ENCODE data around the gene GSTM5.
"Not testable (repeated sequence)": the region's sequence is repeated elsewhere in the genome, so short reads cannot be mapped to it uniquely, and the experiment has no call there.

GRCh38 chr1:109702940-109703339 is 9.1 kb upstream of the GSTM5 start:
- not testable (repeated sequence) for TF ChIP-seq CTCF (conservative IDR thresholded peaks at IDR 0.05); EZH2 (IDR thresholded peaks at IDR 0.05; ENCODE audit: low read depth)
